Ovary (tissue), 3 donors: ENCODE data around the gene TMEM8B.

ENCODE experiments used
- CTCF ChIP-seq, 3 donors: fragments of 450-650 bp in 2 of 3; fragments of 200-600 bp in 1 of 3; IDR thresholded peaks; one replicate each; pipeline versions ENCODE4 v1.5.1 to v1.8.0; 2016 to 2022; ENCODE audit warnings: antibody characterized with exemption in 3 of 3, mild to moderate bottlenecking in 1 of 3
- EP300 ChIP-seq: sonication (generic); formaldehyde crosslinking; IDR thresholded peaks from one replicate; pipeline ENCODE4 v1.6.1; 2017; ENCODE audit warnings: antibody characterized with exemption
- donor health status: DM: no; HTN: no; CAD: no.

DNA sequence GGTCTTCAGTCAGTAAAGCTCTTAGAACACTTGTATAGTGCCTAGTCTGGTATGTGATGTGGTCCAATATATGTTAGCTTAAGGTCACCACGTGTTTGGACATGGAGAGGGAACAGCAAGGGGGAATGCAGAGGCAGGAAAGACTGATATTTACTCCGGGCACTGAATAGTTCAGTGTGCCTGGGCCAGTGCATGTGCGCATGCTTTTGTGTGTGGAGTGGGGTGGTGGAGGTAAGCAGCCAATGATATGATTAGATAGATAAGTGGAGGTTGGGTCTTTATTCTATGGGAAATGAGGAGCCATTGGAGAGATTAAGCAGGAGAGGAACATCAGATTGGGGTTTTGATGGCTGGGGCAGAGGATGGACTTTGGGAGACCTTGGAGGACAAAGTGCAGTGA lies 27.2 kb downstream of the TMEM8B start:
- no peak for TF ChIP-seq CTCF (IDR thresholded peaks at IDR 0.05)
- TF ChIP-seq EP300 = no peak
